ENCODE results near the gene ZNF487.

The ZNF487 gene

DNA sequence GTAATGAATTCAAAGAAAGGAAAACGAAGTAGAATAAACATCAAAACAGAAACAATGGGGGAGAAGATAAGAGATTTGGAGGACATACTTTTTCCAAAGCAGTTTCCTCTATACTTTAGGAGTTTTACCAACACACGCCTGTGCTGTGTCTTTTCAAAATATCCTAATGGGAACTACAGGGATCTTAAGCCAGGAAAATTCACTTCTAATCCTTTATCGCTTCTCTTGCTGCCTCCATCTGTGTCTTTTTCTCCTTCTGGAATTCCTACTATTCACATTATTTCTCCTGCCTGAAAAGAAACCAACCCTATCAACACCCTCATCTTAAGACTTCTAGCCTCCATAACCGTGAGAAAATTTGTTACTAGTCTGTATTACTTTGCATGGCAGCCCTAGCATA is 34.7 kb upstream of the ZNF487 start:
- Histone ChIP-seq H3K4me1 (ENCODE audit: insufficient read depth, low read length, poor library complexity, severe bottlenecking) (peaks cover 82% of the 10 kb centered on the region), H4K20me1 (ENCODE audit: insufficient read depth, low read length, poor library complexity, severe bottlenecking) (peaks cover 96% of the 10 kb centered on the region), H3K4me3 (ENCODE audit: low read length, poor library complexity, severe bottlenecking) (peak overlapping the region; percentile 98), H3K79me2 (ENCODE audit: insufficient read depth, low read length) (peaks cover 100% of the 10 kb centered on the region), H2AFZ (ENCODE audit: low read length) (no peak overlapping the region), H3K27me3 (ENCODE audit: insufficient read depth, low read length, poor library complexity, severe bottlenecking) (no peaks in the 10 kb centered on the region), H3K36me3 (ENCODE audit: insufficient read depth, low read length) (peaks cover 19% of the 10 kb centered on the region), H3K4me2 (ENCODE audit: low read depth, low read length, poor library complexity, severe bottlenecking) (peak overlapping the region; percentile 91), H3K9me2 (replicated peaks; ENCODE audit: low read depth, low read length) (no peaks in the 10 kb centered on the region), H3K9ac (ENCODE audit: low read depth, low read length, poor library complexity, severe bottlenecking) (peak overlapping the region; percentile 94), H3K9me3 (ENCODE audit: insufficient read depth, low read depth, low read length) (no peaks in the 10 kb centered on the region), H3F3A (ENCODE audit: low read depth) (peaks cover 3% of the 10 kb centered on the region; the same call in 1 of the 2 replicates)
- TF ChIP-seq EZH2phosphoT487 (IDR thresholded peaks at IDR 0.05; ENCODE audit: borderline replicate concordance): no peak
- TF ChIP-seq, protein P1, sequence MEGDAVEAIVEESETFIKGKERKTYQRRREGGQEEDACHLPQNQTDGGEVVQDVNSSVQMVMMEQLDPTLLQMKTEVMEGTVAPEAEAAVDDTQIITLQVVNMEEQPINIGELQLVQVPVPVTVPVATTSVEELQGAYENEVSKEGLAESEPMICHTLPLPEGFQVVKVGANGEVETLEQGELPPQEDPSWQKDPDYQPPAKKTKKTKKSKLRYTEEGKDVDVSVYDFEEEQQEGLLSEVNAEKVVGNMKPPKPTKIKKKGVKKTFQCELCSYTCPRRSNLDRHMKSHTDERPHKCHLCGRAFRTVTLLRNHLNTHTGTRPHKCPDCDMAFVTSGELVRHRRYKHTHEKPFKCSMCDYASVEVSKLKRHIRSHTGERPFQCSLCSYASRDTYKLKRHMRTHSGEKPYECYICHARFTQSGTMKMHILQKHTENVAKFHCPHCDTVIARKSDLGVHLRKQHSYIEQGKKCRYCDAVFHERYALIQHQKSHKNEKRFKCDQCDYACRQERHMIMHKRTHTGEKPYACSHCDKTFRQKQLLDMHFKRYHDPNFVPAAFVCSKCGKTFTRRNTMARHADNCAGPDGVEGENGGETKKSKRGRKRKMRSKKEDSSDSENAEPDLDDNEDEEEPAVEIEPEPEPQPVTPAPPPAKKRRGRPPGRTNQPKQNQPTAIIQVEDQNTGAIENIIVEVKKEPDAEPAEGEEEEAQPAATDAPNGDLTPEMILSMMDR (conservative IDR thresholded peaks at IDR 0.05; ENCODE audit: low read length): no peak

DNA sequence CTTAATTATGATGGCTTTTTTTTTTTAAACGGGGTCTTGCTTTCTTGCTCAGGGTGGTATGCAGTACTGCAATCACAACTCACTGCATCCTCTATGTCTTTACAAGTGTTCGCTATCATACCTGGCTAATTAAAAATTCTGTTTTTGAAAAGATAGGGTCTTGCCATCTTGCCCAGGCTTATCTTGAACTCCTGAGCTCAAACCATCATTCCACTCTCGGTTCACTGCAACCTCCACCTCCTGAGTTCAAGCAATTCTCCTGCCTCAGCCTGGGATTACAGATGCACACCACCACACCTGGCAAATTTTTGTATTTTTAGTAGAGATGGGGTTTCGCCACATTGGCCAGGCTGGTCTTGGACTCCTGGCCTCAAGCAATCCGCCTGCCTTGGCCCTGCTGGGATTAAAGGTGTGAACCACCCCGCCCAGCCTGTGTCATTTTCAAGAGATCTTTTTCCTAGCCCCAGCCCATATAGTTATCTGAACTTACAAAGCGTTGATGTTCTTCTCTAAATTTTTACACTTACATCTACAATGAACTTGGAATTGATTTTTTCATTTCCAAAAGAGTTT is 33.9 kb upstream of the ZNF487 start:
- peak overlapping the region; percentile 94 for H3K9ac ChIP-seq (ENCODE audit: low read depth, low read length, poor library complexity, severe bottlenecking)
- H3F3A ChIP-seq (ENCODE audit: low read depth): peaks cover 6% of the 10 kb centered on the region; the same call in 1 of the 2 replicates
- no peak overlapping the region for H2AFZ ChIP-seq (ENCODE audit: low read length)
- TF ChIP-seq, protein P1 (conservative IDR thresholded peaks at IDR 0.05; ENCODE audit: low read length): no peak
- TF ChIP-seq EZH2phosphoT487 (IDR thresholded peaks at IDR 0.05; ENCODE audit: borderline replicate concordance): no peak
- H3K9me2 ChIP-seq (replicated peaks; ENCODE audit: low read depth, low read length): no peaks in the 10 kb centered on the region
- H3K4me1 ChIP-seq (ENCODE audit: insufficient read depth, low read length, poor library complexity, severe bottlenecking): peaks cover 75% of the 10 kb centered on the region
- H4K20me1 ChIP-seq (ENCODE audit: insufficient read depth, low read length, poor library complexity, severe bottlenecking): peaks cover 95% of the 10 kb centered on the region
- H3K9me3 ChIP-seq (ENCODE audit: insufficient read depth, low read depth, low read length): no peaks in the 10 kb centered on the region
- no peaks in the 10 kb centered on the region for H3K27me3 ChIP-seq (ENCODE audit: insufficient read depth, low read length, poor library complexity, severe bottlenecking)
- H3K4me3 ChIP-seq (ENCODE audit: low read length, poor library complexity, severe bottlenecking): peak overlapping the region; percentile 98
- peaks cover 19% of the 10 kb centered on the region for H3K36me3 ChIP-seq (ENCODE audit: insufficient read depth, low read length)
- peaks cover 100% of the 10 kb centered on the region for H3K79me2 ChIP-seq (ENCODE audit: insufficient read depth, low read length)
- H3K4me2 ChIP-seq (ENCODE audit: low read depth, low read length, poor library complexity, severe bottlenecking): peak overlapping the region; percentile 91

DNA sequence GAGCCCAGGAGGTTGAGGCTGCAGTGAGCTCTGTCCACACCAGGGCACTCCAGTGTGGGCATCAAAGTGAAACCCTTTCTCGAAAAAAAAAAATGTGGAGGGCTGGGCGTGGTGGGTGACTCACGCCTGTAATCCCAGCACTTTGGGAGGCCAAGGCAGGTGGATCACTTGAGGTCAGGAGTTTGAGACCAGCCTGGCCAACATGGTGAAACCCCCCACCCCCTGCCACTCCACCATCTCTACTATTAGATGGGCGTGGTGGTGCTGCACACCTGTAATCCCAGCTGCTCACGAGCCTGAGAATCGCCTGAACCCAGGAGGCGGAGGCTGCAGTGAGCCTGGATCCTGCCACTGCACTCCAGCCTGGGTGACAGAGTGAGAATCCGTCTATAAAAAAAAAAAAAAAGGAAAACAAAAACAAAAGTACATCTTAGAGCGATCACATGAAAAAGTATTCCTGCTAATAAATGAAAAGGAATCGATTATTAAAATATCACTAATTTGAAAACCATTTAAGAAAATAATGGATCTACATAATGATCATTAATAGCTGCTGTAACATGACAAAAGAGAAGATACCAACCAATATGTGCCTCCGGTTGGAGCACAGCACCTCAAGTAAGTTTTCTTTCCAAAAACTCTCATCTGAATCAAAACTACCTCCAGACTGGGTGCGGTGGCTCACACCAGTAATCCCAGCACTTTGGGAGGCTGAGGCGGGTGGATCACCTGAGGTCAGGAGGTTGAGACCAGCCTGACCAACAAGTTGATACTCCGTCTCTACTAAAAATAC is 32.8 kb upstream of the ZNF487 start:
- Histone ChIP-seq H3K9me3 (ENCODE audit: insufficient read depth, low read depth, low read length) (no peaks in the 10 kb centered on the region), H3K4me2 (ENCODE audit: low read depth, low read length, poor library complexity, severe bottlenecking) (peak overlapping the region; percentile 91), H3K9ac (ENCODE audit: low read depth, low read length, poor library complexity, severe bottlenecking) (peak overlapping the region; percentile 94), H3K36me3 (ENCODE audit: insufficient read depth, low read length) (peaks cover 15% of the 10 kb centered on the region), H2AFZ (ENCODE audit: low read length) (no peak overlapping the region), H3K27me3 (ENCODE audit: insufficient read depth, low read length, poor library complexity, severe bottlenecking) (peaks cover 3% of the 10 kb centered on the region), H4K20me1 (ENCODE audit: insufficient read depth, low read length, poor library complexity, severe bottlenecking) (peaks cover 91% of the 10 kb centered on the region), H3K79me2 (ENCODE audit: insufficient read depth, low read length) (peaks cover 97% of the 10 kb centered on the region), H3K9me2 (replicated peaks; ENCODE audit: low read depth, low read length) (no peaks in the 10 kb centered on the region), H3F3A (ENCODE audit: low read depth) (peaks cover 3% of the 10 kb centered on the region; the same call in 1 of the 2 replicates), H3K4me1 (ENCODE audit: insufficient read depth, low read length, poor library complexity, severe bottlenecking) (peaks cover 63% of the 10 kb centered on the region), H3K4me3 (ENCODE audit: low read length, poor library complexity, severe bottlenecking) (peak overlapping the region; percentile 98)
- TF ChIP-seq, protein P1 (conservative IDR thresholded peaks at IDR 0.05; ENCODE audit: low read length): no peak
- TF ChIP-seq EZH2phosphoT487 (IDR thresholded peaks at IDR 0.05; ENCODE audit: borderline replicate concordance): no peak

Measured in Loucy (cell line).